ENCODE results near the gene CDIPT. TPM values are rescaled to one million over a fixed set of nuclear protein-coding genes. Genes with fewer than 3 reads are reported as not detected.

CDIPT gene
- total RNA-seq, 1 donor from 2014 or later = 37.5 TPM

DNA sequence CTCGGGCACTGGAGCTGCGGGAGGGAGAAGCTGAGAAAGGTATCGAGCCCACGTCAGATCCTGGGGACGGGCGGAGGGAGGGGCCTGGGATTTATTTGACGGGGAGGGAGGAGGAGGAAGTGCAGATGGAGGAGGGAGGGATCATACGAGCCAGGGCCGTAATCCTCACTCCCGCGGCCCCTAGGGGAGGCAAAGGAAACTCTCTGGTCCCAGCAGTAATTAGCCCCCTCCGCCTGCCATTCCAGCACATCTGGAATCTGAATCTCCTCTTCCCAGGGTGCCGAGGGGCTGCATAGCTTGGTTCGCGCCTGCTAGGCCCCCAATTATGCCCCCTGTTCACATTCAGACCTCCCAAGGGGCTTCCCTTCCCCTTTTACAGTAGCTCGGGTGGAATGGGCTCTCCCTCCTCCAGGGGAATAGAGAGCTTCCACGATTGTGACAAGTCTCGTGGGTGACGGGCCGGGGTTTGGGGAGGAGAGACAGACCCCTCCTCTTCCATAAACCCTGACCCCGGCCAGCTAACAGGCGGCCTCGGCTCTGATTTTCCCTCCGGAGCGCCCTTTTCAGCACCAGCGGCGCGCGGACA, 36.6 kb upstream of the CDIPT start, which contains the start of gene SEZ6L2:
Gene SEZ6L2 (minus strand): TSS at position 35 of the 586 bp plus-strand sequence. CDS start 531 bp downstream, outside the sequence.
- peaks cover 49% of the 10 kb centered on the region for H3K27me3 Mint-ChIP-seq (ENCODE audit: low read depth)
- no peaks in the 10 kb centered on the region for H3K36me3 Mint-ChIP-seq (ENCODE audit: low read depth)
- no peak within 1 kb of the TSS for H3K27ac Mint-ChIP-seq (ENCODE audit: unreplicated experiment)
- H3K4me3 Mint-ChIP-seq = peak within 1 kb of the TSS; percentile 80
- H3K4me1 Mint-ChIP-seq = peaks cover 16% of the 10 kb centered on the region
- H3K9me3 Mint-ChIP-seq = no peaks in the 10 kb centered on the region
- TF ChIP-seq, protein P1, sequence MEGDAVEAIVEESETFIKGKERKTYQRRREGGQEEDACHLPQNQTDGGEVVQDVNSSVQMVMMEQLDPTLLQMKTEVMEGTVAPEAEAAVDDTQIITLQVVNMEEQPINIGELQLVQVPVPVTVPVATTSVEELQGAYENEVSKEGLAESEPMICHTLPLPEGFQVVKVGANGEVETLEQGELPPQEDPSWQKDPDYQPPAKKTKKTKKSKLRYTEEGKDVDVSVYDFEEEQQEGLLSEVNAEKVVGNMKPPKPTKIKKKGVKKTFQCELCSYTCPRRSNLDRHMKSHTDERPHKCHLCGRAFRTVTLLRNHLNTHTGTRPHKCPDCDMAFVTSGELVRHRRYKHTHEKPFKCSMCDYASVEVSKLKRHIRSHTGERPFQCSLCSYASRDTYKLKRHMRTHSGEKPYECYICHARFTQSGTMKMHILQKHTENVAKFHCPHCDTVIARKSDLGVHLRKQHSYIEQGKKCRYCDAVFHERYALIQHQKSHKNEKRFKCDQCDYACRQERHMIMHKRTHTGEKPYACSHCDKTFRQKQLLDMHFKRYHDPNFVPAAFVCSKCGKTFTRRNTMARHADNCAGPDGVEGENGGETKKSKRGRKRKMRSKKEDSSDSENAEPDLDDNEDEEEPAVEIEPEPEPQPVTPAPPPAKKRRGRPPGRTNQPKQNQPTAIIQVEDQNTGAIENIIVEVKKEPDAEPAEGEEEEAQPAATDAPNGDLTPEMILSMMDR (conservative IDR thresholded peaks at IDR 0.05) = peak; percentile 38
- DNase-seq (ENCODE audit: low read depth, low spot score) = peak; percentile 86

DNA sequence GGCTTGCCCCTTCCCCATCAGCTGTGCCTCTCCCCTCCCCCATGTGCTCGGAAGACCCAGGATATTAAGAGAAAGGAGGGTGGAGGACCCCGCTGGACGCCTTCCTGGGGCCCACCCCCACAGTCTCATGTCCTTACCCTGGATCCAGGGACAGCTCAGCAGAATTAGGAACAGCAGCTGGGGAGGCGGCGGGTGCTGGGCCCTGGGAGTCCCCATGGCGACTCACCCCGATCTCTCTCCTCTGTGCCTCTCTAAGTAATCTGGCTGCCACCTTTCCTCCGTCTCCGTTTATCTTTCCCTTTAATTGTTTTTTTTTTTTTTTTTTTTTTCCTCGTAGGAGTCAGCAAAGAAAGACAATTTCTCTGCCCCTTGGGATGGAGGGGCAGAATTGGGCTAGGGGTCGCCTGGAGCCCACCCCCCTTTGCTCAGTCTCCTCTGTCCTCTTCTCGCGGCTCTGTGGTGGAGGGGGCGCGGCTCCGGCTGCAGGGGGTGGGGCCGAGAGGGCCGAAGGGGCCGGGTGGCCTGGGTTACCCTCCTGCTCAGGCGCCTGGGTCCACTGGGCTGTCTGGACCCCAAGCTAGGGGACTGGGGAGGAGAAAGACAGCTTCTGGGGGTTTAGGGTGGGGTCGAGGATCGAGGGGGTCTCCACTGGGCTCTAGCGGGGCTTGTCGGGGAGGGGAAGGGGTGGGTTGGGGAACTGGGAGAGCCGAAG, 35.9 kb upstream of the CDIPT start:
- no peaks in the 10 kb centered on the region for H3K36me3 Mint-ChIP-seq (ENCODE audit: low read depth)
- H3K4me1 Mint-ChIP-seq = peaks cover 16% of the 10 kb centered on the region
- TF ChIP-seq, protein P1 (conservative IDR thresholded peaks at IDR 0.05) = no peak
- H3K4me3 Mint-ChIP-seq = peak overlapping the region; percentile 80
- peaks cover 49% of the 10 kb centered on the region for H3K27me3 Mint-ChIP-seq (ENCODE audit: low read depth)
- DNase-seq (ENCODE audit: low read depth, low spot score) = no peak
- no peak overlapping the region for H3K27ac Mint-ChIP-seq (ENCODE audit: unreplicated experiment)
- no peaks in the 10 kb centered on the region for H3K9me3 Mint-ChIP-seq

DNA sequence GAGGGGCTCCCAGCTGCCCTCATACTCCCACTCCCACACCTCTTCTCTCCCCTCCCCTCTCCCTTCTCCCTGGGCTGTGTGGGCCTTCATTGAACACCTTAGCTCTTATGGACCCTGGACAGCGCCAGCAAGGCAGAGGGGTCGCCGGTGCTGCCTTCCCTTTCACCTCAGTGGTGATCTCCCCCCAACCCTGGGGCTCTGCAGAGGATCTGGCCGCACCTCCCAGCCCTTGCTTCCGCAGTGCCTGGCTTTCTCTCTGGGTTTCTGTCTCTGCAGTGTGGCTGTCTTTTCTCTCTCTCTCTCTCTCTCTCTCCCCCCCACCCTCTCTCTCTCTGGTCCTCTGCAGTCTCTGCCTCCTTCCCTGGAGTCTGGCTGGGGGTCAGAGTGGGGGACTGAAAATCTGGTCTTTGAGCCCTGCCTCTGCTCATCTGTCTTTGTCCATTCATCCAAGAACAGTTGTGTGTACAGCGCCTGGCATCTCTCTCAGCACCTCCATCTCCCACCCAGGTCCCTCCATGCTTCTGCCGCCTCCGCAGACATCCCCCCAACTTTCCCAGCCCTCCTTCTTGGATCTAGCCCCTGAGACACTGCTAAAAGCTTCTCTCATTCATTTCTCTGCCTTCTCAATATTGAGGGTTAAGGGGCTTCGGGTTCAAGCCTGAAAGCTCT, 35.2 kb upstream of the CDIPT start:
- Mint-ChIP-seq H3K4me1 (peaks cover 16% of the 10 kb centered on the region), H3K4me3 (peak overlapping the region; percentile 80), H3K36me3 (ENCODE audit: low read depth) (no peaks in the 10 kb centered on the region), H3K27ac (ENCODE audit: unreplicated experiment) (no peak overlapping the region), H3K27me3 (ENCODE audit: low read depth) (peaks cover 45% of the 10 kb centered on the region), H3K9me3 (no peaks in the 10 kb centered on the region)
- TF ChIP-seq, protein P1 (conservative IDR thresholded peaks at IDR 0.05) = no peak
- DNase-seq (ENCODE audit: low read depth, low spot score) = no peak

DNA sequence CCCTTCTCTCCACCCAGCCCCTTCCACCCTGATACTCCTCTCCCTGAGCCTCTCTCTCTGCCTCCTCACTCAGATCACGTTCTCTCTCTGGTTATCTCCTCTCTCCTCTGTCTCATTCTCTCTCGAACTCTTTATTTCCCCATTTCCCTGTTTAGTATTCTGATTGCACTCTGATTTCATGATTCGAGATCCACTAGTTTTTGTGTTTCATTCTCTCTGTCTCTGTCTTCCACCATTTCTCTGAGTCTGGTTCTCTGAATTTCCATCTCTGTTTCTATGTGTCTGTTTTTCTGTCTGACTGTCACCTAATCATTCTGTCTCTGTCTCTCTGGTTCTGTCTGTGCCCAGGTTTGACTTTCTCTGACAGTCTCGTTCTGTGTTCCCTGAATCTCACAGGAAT, 34.3 kb upstream of the CDIPT start:
- no peaks in the 10 kb centered on the region for H3K9me3 Mint-ChIP-seq
- H3K27me3 Mint-ChIP-seq (ENCODE audit: low read depth) = peaks cover 45% of the 10 kb centered on the region
- H3K36me3 Mint-ChIP-seq (ENCODE audit: low read depth) = no peaks in the 10 kb centered on the region
- H3K4me3 Mint-ChIP-seq = no peak overlapping the region
- TF ChIP-seq, protein P1 (conservative IDR thresholded peaks at IDR 0.05) = no peak
- DNase-seq (ENCODE audit: low read depth, low spot score) = no peak
- no peak overlapping the region for H3K27ac Mint-ChIP-seq (ENCODE audit: unreplicated experiment)
- peaks cover 21% of the 10 kb centered on the region for H3K4me1 Mint-ChIP-seq

DNA sequence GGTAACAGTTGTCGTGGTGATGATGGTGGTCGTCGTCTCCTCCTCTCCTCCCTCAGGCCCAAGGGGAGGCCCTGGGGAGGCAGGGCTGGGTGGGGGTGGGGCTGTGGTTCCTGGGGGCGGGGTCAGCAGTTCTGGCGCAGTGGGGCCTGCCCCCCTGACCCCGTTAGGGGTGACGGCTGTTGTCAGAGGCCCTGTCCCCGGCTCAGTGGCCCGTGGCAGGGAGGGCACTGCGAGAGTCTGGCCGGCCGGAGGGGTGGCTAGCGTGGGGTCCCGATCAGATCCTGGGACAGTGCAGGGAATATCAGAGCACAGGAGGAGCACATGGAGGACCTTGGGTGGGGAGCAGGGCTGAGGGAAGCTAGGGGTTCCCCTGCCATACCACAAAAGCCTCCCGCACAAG, 33.8 kb upstream of the CDIPT start:
- H3K27me3 Mint-ChIP-seq (ENCODE audit: low read depth) = peaks cover 41% of the 10 kb centered on the region

More for the DNA sequence above, 33.8 kb upstream of the CDIPT start:
- DNase-seq (ENCODE audit: low read depth, low spot score) = no peak
- Mint-ChIP-seq H3K36me3 (ENCODE audit: low read depth) (no peaks in the 10 kb centered on the region), H3K9me3 (no peaks in the 10 kb centered on the region), H3K27ac (ENCODE audit: unreplicated experiment) (no peak overlapping the region), H3K4me1 (peaks cover 26% of the 10 kb centered on the region), H3K4me3 (no peak overlapping the region)
- TF ChIP-seq, protein P1 (conservative IDR thresholded peaks at IDR 0.05) = no peak
